HG03521 (cell line): ENCODE results near the gene DESI2.
"Not testable (repeated sequence)": the region's sequence is repeated elsewhere in the genome, so short reads cannot be mapped to it uniquely, and the experiment has no call there.

Experiments used
- ATAC-seq: cut with Tn5 transposase; IDR thresholded peaks from one replicate; pipeline ENCODE4 v1.9.1; 2021; ENCODE audit warnings: mild to moderate bottlenecking, moderate library complexity; ENCODE audit not compliant: unreplicated experiment

Gene DESI2

GRCh38 chr1:244654108-244655038 lies 1.4 kb downstream of the DESI2 start:
- no peak for ATAC-seq

DNA sequence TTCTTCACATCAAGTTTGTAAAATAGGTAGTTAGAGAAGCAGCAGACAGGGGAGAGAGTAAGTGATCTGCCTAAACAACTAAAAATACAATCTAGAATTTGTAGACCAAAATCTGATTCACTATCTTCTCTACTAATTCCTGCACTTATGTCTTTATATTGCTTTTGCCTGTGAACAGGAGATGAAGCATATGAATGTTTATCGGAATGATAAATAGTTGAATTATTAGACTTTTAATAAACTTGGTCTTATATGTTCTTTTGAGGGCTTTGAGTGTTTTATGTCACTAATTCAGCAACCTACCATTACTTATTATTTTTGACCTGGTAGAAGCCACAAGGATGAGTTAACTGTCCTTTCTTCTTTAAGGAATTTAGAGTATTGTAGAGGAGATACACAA lies 2.3 kb downstream of the DESI2 start:
- no peak for ATAC-seq

DNA sequence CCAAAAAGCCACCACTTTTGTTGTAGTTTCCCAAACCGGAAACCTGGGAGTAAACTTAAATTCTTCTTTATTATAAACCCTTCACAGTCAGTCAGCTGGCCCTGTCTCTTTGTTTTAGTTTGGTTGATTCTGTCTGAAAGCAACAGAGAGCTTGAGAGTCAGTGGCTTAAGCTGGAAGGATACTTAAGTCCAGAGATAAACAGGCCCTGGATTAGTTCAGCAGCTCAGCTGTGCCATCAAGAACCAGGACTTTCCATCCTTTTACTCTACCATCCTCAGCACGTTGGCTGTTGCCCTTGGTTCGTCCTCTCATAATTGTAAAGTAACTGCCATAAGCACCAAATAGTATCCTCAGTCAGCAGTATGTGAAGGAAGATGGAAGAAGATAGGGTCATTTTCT lies 4.5 kb downstream of the DESI2 start:
- no peak for ATAC-seq

DNA sequence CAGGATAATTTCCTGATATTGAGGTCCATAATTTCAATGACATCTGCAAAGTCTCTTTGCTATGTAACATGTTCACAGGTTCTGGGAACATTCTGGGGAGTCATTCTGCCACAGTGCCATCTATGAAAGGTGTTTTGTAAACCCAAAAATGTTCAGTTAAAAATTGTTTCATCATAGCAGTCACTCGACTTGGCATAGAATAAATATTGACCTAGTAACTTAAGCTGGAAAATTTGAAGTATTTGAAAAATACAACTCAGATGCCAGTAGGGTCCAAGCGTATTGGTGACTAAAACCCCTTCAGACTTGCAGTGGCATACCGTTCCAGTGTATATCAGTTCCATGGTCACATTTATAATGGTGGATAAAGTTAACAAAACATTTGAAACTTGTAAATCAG lies 6.8 kb downstream of the DESI2 start:
- no peak for ATAC-seq

DNA sequence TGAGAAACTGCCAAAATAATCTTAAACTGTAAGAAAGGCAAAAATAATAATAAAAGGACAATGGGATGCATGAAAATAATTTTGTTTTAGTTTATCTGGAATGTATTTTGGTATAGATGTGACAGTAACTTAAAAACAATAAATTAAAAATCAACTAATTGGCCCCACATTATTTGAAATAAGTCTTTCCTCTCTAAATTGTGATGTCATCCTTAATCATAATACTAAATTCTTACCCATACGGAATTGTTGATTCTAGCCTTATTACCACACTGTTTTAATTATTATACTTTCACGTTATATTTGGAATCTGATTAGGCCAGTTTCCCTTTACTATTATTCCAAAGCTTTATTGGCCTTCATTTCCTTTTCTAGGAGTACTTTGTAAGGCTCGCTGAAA lies 7.7 kb downstream of the DESI2 start:
- no peak for ATAC-seq

- ATAC-seq: not testable (repeated sequence)
Observed at GRCh38 chr1:244661569-244662312, 8.8 kb downstream of the DESI2 start.

DNA sequence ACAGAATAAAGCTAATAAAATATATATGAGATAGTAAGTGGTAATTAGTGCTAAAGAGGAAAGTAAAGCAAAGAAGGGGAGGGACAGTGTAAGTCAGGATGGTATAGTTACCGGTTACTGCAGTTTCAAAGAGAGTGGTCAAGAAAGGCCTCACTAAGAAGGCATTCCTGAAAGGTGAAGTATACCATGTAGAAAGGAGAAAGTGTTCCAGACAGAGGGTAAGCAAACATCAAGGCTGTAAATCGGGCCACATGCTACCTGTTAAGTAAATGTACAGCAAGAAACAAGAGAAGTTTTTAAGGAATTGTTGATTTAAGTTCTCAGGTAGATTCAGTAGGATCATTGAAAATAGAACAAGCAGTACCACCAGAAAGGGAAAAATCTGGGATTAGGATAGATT lies 9.7 kb downstream of the DESI2 start:
- ATAC-seq: no peak

GRCh38 chr1:244664353-244664752 lies 11.4 kb downstream of the DESI2 start:
- no peak for ATAC-seq

DNA sequence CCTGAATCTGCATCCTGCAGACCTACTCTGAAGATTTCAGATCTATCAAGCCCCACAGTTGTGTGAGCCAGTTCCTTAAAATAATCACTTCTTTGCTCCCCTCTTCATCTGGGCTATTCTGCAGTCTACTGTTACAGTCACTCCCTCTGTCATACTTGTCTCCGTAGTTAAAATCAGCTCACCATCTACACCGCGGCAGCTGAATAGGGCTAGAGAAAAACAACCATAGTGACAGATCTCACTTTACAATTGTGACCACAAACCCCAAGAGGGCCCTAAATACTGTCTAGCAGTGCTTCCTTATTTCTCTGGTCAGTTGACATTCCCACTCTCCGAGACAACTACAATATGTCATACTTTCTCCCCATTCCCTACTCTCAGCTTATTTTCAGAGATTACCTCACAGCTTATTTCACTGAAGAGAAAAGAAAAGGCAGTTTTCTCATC lies 12.9 kb downstream of the DESI2 start:
- ATAC-seq: peak; percentile 89

- not testable (repeated sequence) for ATAC-seq
Observed at GRCh38 chr1:244666672-244667418, 13.9 kb downstream of the DESI2 start.

DNA sequence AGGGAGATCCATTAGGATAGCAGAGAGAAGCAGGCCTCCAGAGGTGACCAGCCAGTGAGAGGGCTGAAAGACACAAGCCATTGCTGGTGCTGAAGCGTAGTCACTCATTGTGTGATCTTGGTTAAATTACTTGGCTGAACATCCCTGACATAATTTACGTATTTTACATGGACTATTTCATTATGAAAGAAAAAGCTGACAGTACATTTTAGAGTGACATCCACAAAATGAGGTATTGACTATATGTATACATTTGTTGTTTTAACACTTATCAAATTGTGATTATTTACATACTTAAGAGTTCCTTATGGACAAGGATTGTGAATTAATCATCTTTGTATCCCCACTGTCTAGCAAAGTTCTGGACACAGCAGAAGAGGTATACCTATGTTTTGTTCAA lies 14.9 kb downstream of the DESI2 start:
- no peak for ATAC-seq

GRCh38 chr1:244672946-244673682 lies 20.2 kb downstream of the DESI2 start:
- no peak for ATAC-seq

DNA sequence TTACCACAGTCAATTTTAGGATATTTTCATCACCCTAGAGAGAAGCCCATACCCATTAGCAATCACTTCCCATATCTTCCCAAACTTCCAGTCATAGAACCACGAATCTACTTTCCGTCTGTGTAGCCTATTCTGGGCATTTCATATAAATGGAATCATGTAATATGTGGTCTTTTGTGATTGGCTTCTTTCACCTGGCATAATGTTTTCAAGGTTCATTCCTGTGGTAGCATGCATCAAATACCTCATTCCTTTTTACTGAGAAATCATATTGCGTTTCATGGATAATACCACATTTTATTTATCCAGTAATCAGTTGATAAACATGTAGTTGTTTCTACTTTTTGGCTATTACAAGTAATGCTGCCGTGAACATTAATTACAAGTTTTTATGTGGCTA lies 21.5 kb downstream of the DESI2 start:
- no peak for ATAC-seq

DNA sequence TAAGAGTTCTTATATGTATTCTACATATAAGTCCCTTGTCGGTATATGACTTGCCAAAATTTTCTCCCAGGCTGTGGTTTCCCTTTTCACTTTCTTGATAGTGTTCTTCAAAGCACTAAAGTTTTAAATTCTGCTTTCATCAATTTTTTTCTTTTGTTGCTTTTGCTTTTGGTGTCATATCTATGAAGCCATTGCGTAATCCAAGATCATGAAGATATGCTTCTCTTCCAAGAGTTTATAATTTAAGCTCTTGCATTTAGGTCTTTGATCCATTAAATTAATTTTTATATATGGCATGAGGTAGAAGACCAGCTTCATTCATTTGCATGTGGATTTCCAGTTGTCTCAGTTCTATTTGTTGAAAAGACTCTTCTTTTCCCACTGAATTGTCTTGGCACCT lies 22.2 kb downstream of the DESI2 start:
- ATAC-seq: no peak

GRCh38 chr1:244678697-244679096 lies 25.8 kb downstream of the DESI2 start:
- no peak for ATAC-seq

DNA sequence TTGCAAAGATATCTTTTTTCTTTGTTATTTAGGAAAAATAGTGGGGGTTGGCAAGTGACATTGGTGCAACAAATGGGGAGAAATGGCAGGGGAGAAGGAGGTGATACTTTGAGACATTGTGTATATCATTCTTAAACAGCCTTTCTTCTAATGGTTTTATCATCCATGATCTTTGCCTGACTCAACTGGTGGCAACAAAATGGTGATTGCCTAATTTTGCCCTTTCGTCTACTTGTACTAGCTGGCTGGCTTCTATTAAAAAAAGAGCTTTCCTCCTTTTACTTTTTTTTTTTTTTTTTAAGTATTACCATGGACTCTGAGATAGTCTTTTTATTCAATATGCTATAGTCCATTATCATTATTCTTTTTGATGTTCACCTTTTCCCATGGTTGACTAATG lies 27.7 kb downstream of the DESI2 start:
- no peak for ATAC-seq

GRCh38 chr1:244682087-244682486 lies 29.2 kb downstream of the DESI2 start:
- not testable (repeated sequence) for ATAC-seq

DNA sequence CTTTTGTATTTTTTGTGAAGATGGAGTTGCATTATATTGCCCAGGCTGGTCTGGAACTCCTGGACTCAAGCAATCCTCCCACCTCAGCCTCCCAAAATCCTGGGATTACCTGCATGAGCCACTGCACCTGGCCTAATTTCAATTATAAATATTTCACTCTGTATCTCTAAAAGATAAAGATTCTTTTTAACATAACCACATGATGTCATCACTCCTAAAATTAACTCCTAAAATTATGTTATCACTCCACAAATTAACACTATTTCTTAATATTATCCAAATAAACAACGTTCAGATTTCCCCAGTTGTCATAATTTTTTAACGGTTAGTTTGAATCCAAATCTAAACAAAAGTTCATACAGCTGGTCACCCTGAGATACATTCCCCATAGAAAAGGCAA lies 43.0 kb downstream of the DESI2 start:
- ATAC-seq: no peak

DNA sequence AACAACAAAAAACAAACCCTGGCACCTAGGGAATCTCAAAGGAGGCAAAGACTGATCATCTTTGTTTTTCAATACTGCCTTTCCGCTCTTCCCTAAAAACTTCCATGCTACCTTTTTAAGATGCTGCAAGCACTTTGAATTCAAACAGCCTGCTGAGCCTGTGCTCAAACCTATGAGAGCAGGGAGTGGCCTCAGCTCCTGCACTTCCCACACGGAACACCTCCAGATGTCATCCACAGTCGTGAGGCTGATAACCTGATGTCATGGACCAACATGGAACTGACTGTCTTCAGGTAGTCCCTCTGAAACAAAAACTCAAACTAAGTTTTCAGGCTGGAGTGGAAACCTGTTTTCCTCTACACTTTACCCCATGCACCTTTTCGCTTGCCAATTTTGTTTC lies 46.8 kb downstream of the DESI2 start:
- no peak for ATAC-seq

GRCh38 chr1:244700808-244701207 lies 47.9 kb downstream of the DESI2 start:
- ATAC-seq: no peak

GRCh38 chr1:244702620-244703019 lies 49.7 kb downstream of the DESI2 start:
- ATAC-seq: no peak
